PC-9 (cell line): ENCODE results near the gene ASCC3. TPM values are rescaled to one million over a fixed set of nuclear protein-coding genes. Genes with fewer than 3 reads are reported as not detected.
"Not testable (repeated sequence)": the region's sequence is repeated elsewhere in the genome, so short reads cannot be mapped to it uniquely, and the experiment has no call there.

ENCODE experiments used
- BruUV-seq: library from RNA; stranded (reverse); fragments of 400-500 nt; replicated peaks from 2 replicates; lab custom pipeline; 2021; lab: Mats Ljungman, UMichigan
- CTCF ChIA-PET: fragments of 300-600 bp; sonication (Branson Sonifier 250); formaldehyde crosslinking; loops from one replicate; lab custom pipeline; 2022; ENCODE audit warnings: antibody characterized with exemption; lab: Charles Lee
- POLR2A ChIA-PET: fragments of 300-600 bp; sonication (Branson Sonifier 250); formaldehyde crosslinking; loops from one replicate; lab custom pipeline; 2022; ENCODE audit warnings: antibody characterized with exemption; ENCODE audit not compliant: unreplicated experiment; lab: Charles Lee
- DNase-seq, 2 experiments: peaks; one replicate each; pipeline versions ENCODE4 v3.0.0 to v3.0.0-alpha.2; 2015 to 2022; ENCODE audit warnings: mixed read lengths in 1 of 2
- H2AFZ ChIP-seq: fragments of 200-600 bp; sonication (generic); 2 replicates; pipeline ENCODE4 v1.8.1; 2017; ENCODE audit warnings: antibody characterized with exemption
- H3F3A ChIP-seq: fragments of 200-600 bp; sonication (generic); 2 replicates; pipeline ENCODE4 v1.8.1; 2017; ENCODE audit warnings: antibody characterized with exemption, mild to moderate bottlenecking, low read depth; ENCODE audit not compliant: insufficient read depth
- H3K27ac ChIP-seq: fragments of 200-600 bp; sonication (generic); 2 replicates; pipeline ENCODE4 v1.6.1; 2016; ENCODE audit warnings: mixed run types
- H3K27me3 ChIP-seq: fragments of 200-600 bp; sonication (generic); 2 replicates; pipeline ENCODE4 v1.6.1; 2016; ENCODE audit warnings: low read depth, mixed run types; ENCODE audit not compliant: insufficient read depth
- H3K36me3 ChIP-seq: fragments of 200-600 bp; sonication (generic); 2 replicates; pipeline ENCODE4 v1.6.1; 2016; ENCODE audit warnings: low read depth, mixed run types
- H3K4me1 ChIP-seq: fragments of 200-600 bp; sonication (generic); replicated peaks from 2 replicates; pipeline ENCODE4 v1.6.1; 2016; ENCODE audit warnings: mixed run types; ENCODE audit not compliant: insufficient read depth
- H3K4me2 ChIP-seq: fragments of 200-600 bp; sonication (generic); 2 replicates; pipeline ENCODE4 v1.6.1; 2017; ENCODE audit warnings: mixed run types
- H3K4me3 ChIP-seq: fragments of 200-600 bp; sonication (generic); 2 replicates; pipeline ENCODE4 v1.6.1; 2016; ENCODE audit warnings: mixed run types
- H3K79me2 ChIP-seq: fragments of 200-600 bp; sonication (generic); 2 replicates; pipeline ENCODE4 v1.6.1; 2017; ENCODE audit warnings: low read depth, mixed run types
- H3K9me2 ChIP-seq: fragments of 200-600 bp; sonication (generic); 2 replicates; pipeline ENCODE4 v1.8.1; 2017; ENCODE audit warnings: mild to moderate bottlenecking; ENCODE audit not compliant: insufficient read depth
- H3K9me3 ChIP-seq: fragments of 200-600 bp; sonication (generic); 2 replicates; pipeline ENCODE4 v1.8.1; 2016; ENCODE audit warnings: low read depth; ENCODE audit not compliant: insufficient read depth
- H4K20me1 ChIP-seq: fragments of 200-600 bp; sonication (generic); 2 replicates; pipeline ENCODE4 v1.8.1; 2017; ENCODE audit not compliant: insufficient read depth
- CTCF ChIP-seq: fragments of 200-600 bp; sonication (generic); conservative IDR thresholded peaks from 2 replicates; pipeline ENCODE4 v1.6.1; 2017; ENCODE audit warnings: mixed run types, antibody characterized with exemption, mild to moderate bottlenecking, moderate library complexity
- EZH2 ChIP-seq: fragments of 200-600 bp; sonication (generic); IDR thresholded peaks from 2 replicates; pipeline ENCODE4 v1.8.0; 2017; ENCODE audit warnings: antibody characterized with exemption, low read depth
- intact Hi-C: fragments of 100-400 bp; cut with micrococcal nuclease; formaldehyde crosslinking; loops from one replicate; pipeline ENCODE4 v1.10.0; 2022; ENCODE audit not compliant: unreplicated experiment
- total RNA-seq: library from RNA; stranded (reverse); gene quantifications from 2 replicates; pipeline ENCODE4 v1.2.3, GENCODE V29; 2021

ASCC3 gene
- total RNA-seq, 1 experiment from 2014 or later = 29.4 TPM

GRCh38 chr6:100745419-100746041, 135.6 kb downstream of the ASCC3 start:
- H3K36me3 ChIP-seq = 0 out of 2 replicates have a peak, but pooled peaks cover 6% of the 10 kb centered on the region
- H3K4me1 ChIP-seq = no peaks in the 10 kb centered on the region
- no peaks in the 10 kb centered on the region for H3F3A ChIP-seq
- POLR2A ChIA-PET = no interaction called here
- no peak for DNase-seq
- H3K9me3 ChIP-seq = no peaks in the 10 kb centered on the region
- H3K4me3 ChIP-seq = no peak overlapping the region
- H3K9me2 ChIP-seq = no peaks in the 10 kb centered on the region
- TF ChIP-seq EZH2 = no peak
- TF ChIP-seq CTCF = no peak
- no peaks in the 10 kb centered on the region for H3K27me3 ChIP-seq
- intact Hi-C loops = no loop called here
- CTCF ChIA-PET = no interaction called here
- H3K79me2 ChIP-seq = no peaks in the 10 kb centered on the region
- no peaks in the 10 kb centered on the region for H4K20me1 ChIP-seq
- no TSS peak for BruUV-seq
- H2AFZ ChIP-seq = no peak overlapping the region
- H3K27ac ChIP-seq = no peak overlapping the region
- H3K4me2 ChIP-seq = no peak overlapping the region

- CTCF ChIA-PET = no interaction called here
- no peak overlapping the region for H3K4me3 ChIP-seq
- BruUV-seq = no TSS peak
Measured at GRCh38 chr6:100740439-100740838, 140.7 kb downstream of the ASCC3 start.

GRCh38 chr6:100737720-100738119, 143.4 kb downstream of the ASCC3 start:
- POLR2A ChIA-PET, H3K4me3 ChIP-seq: not testable (repeated sequence)

More at GRCh38 chr6:100740439-100740838, 140.7 kb downstream of the ASCC3 start:
- POLR2A ChIA-PET = no interaction called here
- Histone ChIP-seq H3K4me1 (no peaks in the 10 kb centered on the region), H3K36me3 (no peaks in the 10 kb centered on the region), H3K9me3 (no peaks in the 10 kb centered on the region), H3K9me2 (no peaks in the 10 kb centered on the region), H3K79me2 (no peaks in the 10 kb centered on the region), H3K27ac (no peak overlapping the region), H4K20me1 (no peaks in the 10 kb centered on the region), H2AFZ (no peak overlapping the region), H3K27me3 (no peaks in the 10 kb centered on the region), H3K4me2 (no peak overlapping the region), H3F3A (no peaks in the 10 kb centered on the region; the same call in 1 of the 2 replicates)
- TF ChIP-seq CTCF = no peak
- DNase-seq = no peak
- intact Hi-C loops = no loop called here

GRCh38 chr6:100731411-100731810, 149.7 kb downstream of the ASCC3 start:
- CTCF ChIA-PET = no interaction called here
- no TSS peak for BruUV-seq

More at GRCh38 chr6:100737720-100738119, 143.4 kb downstream of the ASCC3 start:
- DNase-seq, H3K4me1 ChIP-seq, BruUV-seq, H3K9me2 ChIP-seq, H3K79me2 ChIP-seq, H2AFZ ChIP-seq, H3K9me3 ChIP-seq, H3F3A ChIP-seq, H4K20me1 ChIP-seq, H3K27me3 ChIP-seq, H3K27ac ChIP-seq, H3K4me2 ChIP-seq, intact Hi-C loops, CTCF ChIA-PET, H3K36me3 ChIP-seq: not testable (repeated sequence)

More at GRCh38 chr6:100731411-100731810, 149.7 kb downstream of the ASCC3 start:
- H3K4me2 ChIP-seq = no peak overlapping the region
- POLR2A ChIA-PET = no interaction called here
- TF ChIP-seq EZH2 (no peak), CTCF (no peak)
- DNase-seq = no peak
- no peak overlapping the region for H3K27ac ChIP-seq
- no peak overlapping the region for H3K4me3 ChIP-seq
- H3K9me2 ChIP-seq = no peaks in the 10 kb centered on the region
- peaks cover 5% of the 10 kb centered on the region; the same call in 1 of the 2 replicates for H4K20me1 ChIP-seq
- H3K27me3 ChIP-seq = no peaks in the 10 kb centered on the region
- H3F3A ChIP-seq = no peaks in the 10 kb centered on the region; the same call in 1 of the 2 replicates
- no peaks in the 10 kb centered on the region for H3K9me3 ChIP-seq
- intact Hi-C loops = no loop called here
- no peak overlapping the region for H2AFZ ChIP-seq
- H3K36me3 ChIP-seq = no peaks in the 10 kb centered on the region
- H3K4me1 ChIP-seq = no peaks in the 10 kb centered on the region
- no peaks in the 10 kb centered on the region for H3K79me2 ChIP-seq
